H1 (cell line): ENCODE data around the gene WDR43. TPM values are rescaled to one million over a fixed set of nuclear protein-coding genes. Genes with fewer than 3 reads are reported as not detected.
A peak's percentile ranks its signal among the peaks of the same experiment; 100 is the strongest.

Experiments
- ASH2L ChIP-seq: fragments of 200-600, 300-600 bp; sonication (generic); IDR thresholded peaks from one replicate; pipeline ENCODE4 v1.7.1; 2017; ENCODE audit warnings: low read length
- ATF3 ChIP-seq: IDR thresholded peaks from 2 replicates; pipeline ENCODE4 v1.6.1; 2011; ENCODE audit warnings: low read depth, mild to moderate bottlenecking, low read length; ENCODE audit not compliant: insufficient read depth
- CBX5 ChIP-seq: fragments of 300-800, 300-1000 bp; sonication (generic); IDR thresholded peaks from 2 replicates; pipeline ENCODE4 v1.7.1; 2016; ENCODE audit warnings: antibody characterized with exemption, low read length, low read depth
- CHD1 ChIP-seq: IDR thresholded peaks from 2 replicates; pipeline ENCODE4 v1.6.1; 2012; ENCODE audit warnings: low read depth, low read length, improper control_type of control experiment
- CREB1 ChIP-seq: IDR thresholded peaks from 2 replicates; pipeline ENCODE4 v1.6.1; 2012; ENCODE audit warnings: inconsistent platforms
- EP300 ChIP-seq, 2 experiments: IDR thresholded peaks; 1 replicate in 1 of 2; 2 replicates in 1 of 2; pipeline ENCODE4 v1.6.1; 2011 to 2012; ENCODE audit warnings: low read depth in 2 of 2, low read length in 2 of 2, mild to moderate bottlenecking in 2 of 2, borderline replicate concordance in 1 of 2, inconsistent platforms in 1 of 2, moderate library complexity in 1 of 2
- HDAC6 ChIP-seq: IDR thresholded peaks from one replicate; pipeline ENCODE4 v1.7.1; 2012; ENCODE audit warnings: low read depth, mild to moderate bottlenecking, inconsistent platforms, low read length, moderate library complexity
- JUND ChIP-seq: IDR thresholded peaks from 2 replicates; pipeline ENCODE4 v1.6.1; 2011; ENCODE audit warnings: mild to moderate bottlenecking, improper control_type of control experiment, low read length
- KDM5A ChIP-seq: fragments of 200-600 bp; IDR thresholded peaks from 2 replicates; pipeline ENCODE4 v1.7.1; 2012; ENCODE audit warnings: mild to moderate bottlenecking, low read length, inconsistent platforms, mixed read lengths
- MAFK ChIP-seq: IDR thresholded peaks from 2 replicates; pipeline ENCODE4 v1.6.1; 2012; ENCODE audit warnings: low read depth, mild to moderate bottlenecking, improper control_type of control experiment, low read length
- NANOG ChIP-seq: IDR thresholded peaks from 2 replicates; pipeline ENCODE4 v1.6.1; 2011; ENCODE audit warnings: low read length, low read depth, mild to moderate bottlenecking, inconsistent platforms; ENCODE audit not compliant: insufficient read depth, poor library complexity, severe bottlenecking
- POU5F1 ChIP-seq: IDR thresholded peaks from 2 replicates; pipeline ENCODE4 v1.6.1; 2011; ENCODE audit warnings: low read depth, mild to moderate bottlenecking, low read length, moderate library complexity
- RFX5 ChIP-seq: IDR thresholded peaks from 2 replicates; pipeline ENCODE4 v1.6.1; 2011; ENCODE audit warnings: low read depth, low read length, improper control_type of control experiment, borderline replicate concordance
- SP1 ChIP-seq: IDR thresholded peaks from 2 replicates; pipeline ENCODE4 v1.6.1; 2011; ENCODE audit warnings: low read depth, low read length
- SP2 ChIP-seq: IDR thresholded peaks from 2 replicates; pipeline ENCODE4 v1.6.1; 2012; ENCODE audit warnings: mild to moderate bottlenecking, low read length, inconsistent platforms
- SP4 ChIP-seq: IDR thresholded peaks from 2 replicates; pipeline ENCODE4 v1.6.1; 2012; ENCODE audit warnings: low read length, inconsistent platforms
- SRF ChIP-seq: IDR thresholded peaks from 2 replicates; pipeline ENCODE4 v1.6.1; 2011; ENCODE audit warnings: mild to moderate bottlenecking, low read depth, low read length, moderate library complexity
- SUZ12 ChIP-seq: fragments of 200-600 bp; sonication (generic); IDR thresholded peaks from 2 replicates; pipeline ENCODE4 v1.6.1; 2012; ENCODE audit warnings: mild to moderate bottlenecking, inconsistent platforms, low read length, moderate library complexity, mixed read lengths
- TAF1 ChIP-seq: IDR thresholded peaks from 2 replicates; pipeline ENCODE4 v1.6.1; 2011; ENCODE audit warnings: mild to moderate bottlenecking, low read depth, low read length
- TAF7 ChIP-seq: optimal IDR thresholded peaks from 2 replicates; pipeline ENCODE3; 2011; ENCODE audit warnings: low read depth, mild to moderate bottlenecking, inconsistent platforms, low read length, moderate library complexity, borderline replicate concordance
- TBP ChIP-seq: IDR thresholded peaks from 2 replicates; pipeline ENCODE4 v1.6.1; 2011; ENCODE audit warnings: low read depth, low read length, improper control_type of control experiment
- TEAD4 ChIP-seq: IDR thresholded peaks from 2 replicates; pipeline ENCODE4 v1.6.1; 2012; ENCODE audit warnings: low read depth, low read length, inconsistent platforms, mixed read lengths
- YY1 ChIP-seq: IDR thresholded peaks from 2 replicates; pipeline ENCODE4 v1.6.1; 2011; ENCODE audit warnings: low read depth, mild to moderate bottlenecking, low read length
- polyA plus RNA-seq, 7 experiments: library from polyadenylated mRNA; depleted of rRNA in 3 of 7; stranded (reverse) in 5 of 7; unstranded in 2 of 7; fragments of >200 nt in 5 of 7; fragments of 200-250 nt in 2 of 7; gene quantifications; 1 replicate in 5 of 7; 2 replicates in 1 of 7; 4 replicates in 1 of 7; pipeline versions ENCODE4 v1.2.1 to v1.2.3, GENCODE V29; 2011 to 2013; ENCODE audit warnings: missing spikeins in 2 of 7, mixed read lengths in 2 of 7
- total RNA-seq: library from RNA; stranded (reverse); fragmentation: NEBNext Ultra II Directional; extraction: Animal tissue kit (Norgen Biotek cat#: 25700); gene quantifications from 2 replicates; pipeline ENCODE4 v1.2.1, GENCODE V29; 2021
- TF ChIP-seq, protein P1 (sequence below): IDR thresholded peaks from 2 replicates; pipeline ENCODE4 v1.6.1; 2012; ENCODE audit warnings: inconsistent platforms

The WDR43 gene
- total and polyA plus RNA-seq, 2 of the 8 experiments (the other 6 are each of a cell fraction or from before 2014, with no cell fraction given) = 57.8 to 142 TPM

DNA sequence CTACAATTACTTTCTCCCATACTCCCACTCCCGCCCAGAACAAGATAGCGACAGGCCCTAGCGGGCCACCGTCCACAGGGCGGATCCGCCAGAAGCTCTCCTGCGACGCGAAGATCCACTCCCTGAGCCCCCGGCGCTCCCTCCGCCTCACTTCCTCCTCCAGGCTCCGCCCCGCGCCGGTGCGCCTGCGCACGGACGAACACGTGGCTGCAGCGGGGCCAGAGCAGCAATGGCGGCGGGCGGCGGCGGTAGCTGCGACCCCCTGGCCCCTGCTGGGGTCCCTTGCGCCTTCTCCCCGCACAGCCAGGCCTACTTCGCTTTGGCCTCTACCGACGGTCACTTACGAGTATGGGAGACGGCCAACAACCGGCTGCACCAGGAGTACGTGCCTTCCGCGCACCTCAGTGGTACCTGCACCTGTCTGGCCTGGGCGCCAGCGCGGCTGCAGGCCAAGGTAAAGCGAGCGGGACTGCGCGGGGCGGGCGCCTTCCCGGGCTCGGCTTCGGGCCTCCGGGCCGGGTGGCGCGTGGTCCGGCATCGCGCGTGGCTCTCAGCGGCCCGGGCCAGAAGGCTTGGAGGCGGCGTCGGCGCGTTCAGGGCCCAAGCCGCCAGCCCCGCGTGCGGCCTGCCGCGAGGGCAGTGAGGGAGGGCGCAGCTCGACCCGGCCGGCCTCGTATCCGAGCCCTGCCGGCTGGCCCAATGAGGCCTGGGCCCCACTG is at the start of gene WDR43 (continued):
- peak; percentile 94 for TF ChIP-seq TAF7
- no peak for TF ChIP-seq NANOG
- no peak for TF ChIP-seq HDAC6
- TF ChIP-seq TBP = peak; percentile 89
- TF ChIP-seq CBX5 = no peak
- peak; percentile 97 for TF ChIP-seq YY1
- peak in 1 of 2 experiments; percentile 30; a peak in 1 of 3 replicates for TF ChIP-seq EP300 (IDR thresholded peaks at IDR 0.05; ENCODE audit: borderline replicate concordance in 1 of 2, low read depth in 2 of 2, low read length in 2 of 2)
- peak; percentile 80 for TF ChIP-seq SP1
- no peak for TF ChIP-seq POU5F1
- peak; percentile 97 for TF ChIP-seq TAF1
- TF ChIP-seq SP2 = no peak
- peak; percentile 93 for TF ChIP-seq CREB1
- TF ChIP-seq JUND = no peak
- no peak for TF ChIP-seq CHD1
- peak; percentile 64; the same call in 1 of the 2 replicates for TF ChIP-seq KDM5A
- TF ChIP-seq TEAD4 = no peak
- 0 out of 2 replicates have a peak, but pooled peaks have one; percentile 51 for TF ChIP-seq SP4
- TF ChIP-seq SRF = 0 out of 2 replicates have a peak, but pooled peaks have one; percentile 4
- TF ChIP-seq ASH2L = peak; percentile 31
- TF ChIP-seq MAFK = no peak
- TF ChIP-seq, protein P1, sequence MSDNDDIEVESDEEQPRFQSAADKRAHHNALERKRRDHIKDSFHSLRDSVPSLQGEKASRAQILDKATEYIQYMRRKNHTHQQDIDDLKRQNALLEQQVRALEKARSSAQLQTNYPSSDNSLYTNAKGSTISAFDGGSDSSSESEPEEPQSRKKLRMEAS = peak; percentile 99
- TF ChIP-seq ATF3 = peak; percentile 78
- TF ChIP-seq SUZ12 = no peak
- no peak for TF ChIP-seq RFX5
